H1 (cell line): ENCODE measurements around the gene ZFPL1. TPM values are rescaled to one million over a fixed set of nuclear protein-coding genes. Genes with fewer than 3 reads are reported as not detected.

Experiments used
- CTCF ChIA-PET: fragments of 300-600 bp; sonication (Branson Sonifier 250); formaldehyde crosslinking; loops from one replicate; lab custom pipeline; 2021; ENCODE audit not compliant: partially characterized antibody; lab: Charles Lee
- POLR2A ChIA-PET: fragments of 300-600 bp; sonication (Branson Sonifier 250); formaldehyde crosslinking; loops from one replicate; lab custom pipeline; 2021; ENCODE audit warnings: inconsistent platforms; ENCODE audit not compliant: partially characterized antibody; lab: Charles Lee
- DNase-seq, 2 experiments: peaks; one replicate each; pipeline versions ENCODE4 v3.0.0 to v3.0.0-alpha.2; 2010 to 2022; ENCODE audit warnings: low spot score in 2 of 2, low read depth in 1 of 2, mixed read lengths in 1 of 2
- FAIRE-seq: peaks from 2 replicates; lab custom pipeline; 2011; peaks lifted over from hg19 to GRCh38; lab: Jason Lieb, UNC
- H2AFZ ChIP-seq: 2 replicates; pipeline ENCODE4 v1.8.1; 2012; ENCODE audit warnings: low read length, inconsistent platforms
- H2AK5ac ChIP-seq: 2 replicates; pipeline ENCODE4 v1.6.1; 2013; ENCODE audit warnings: low read depth, low read length
- H2BK120ac ChIP-seq: replicated peaks from 2 replicates; pipeline ENCODE3; 2013; ENCODE audit warnings: low read depth, low read length, inconsistent platforms
- H2BK12ac ChIP-seq: 2 replicates; pipeline ENCODE4 v1.6.1; 2013; ENCODE audit warnings: low read depth, low read length
- H2BK15ac ChIP-seq: 2 replicates; pipeline ENCODE4 v1.6.1; 2013; ENCODE audit warnings: low read length
- H2BK20ac ChIP-seq: 2 replicates; pipeline ENCODE4 v1.6.1; 2013; ENCODE audit warnings: low read length
- H2BK5ac ChIP-seq: 2 replicates; pipeline ENCODE4 v1.6.1; 2013; ENCODE audit warnings: low read depth, low read length
- H3K14ac ChIP-seq: 2 replicates; pipeline ENCODE4 v1.6.1; 2013; ENCODE audit warnings: inconsistent platforms; ENCODE audit not compliant: insufficient read length
- H3K18ac ChIP-seq: 2 replicates; pipeline ENCODE4 v1.6.1; 2013; ENCODE audit warnings: low read length; ENCODE audit errors: extremely low read depth
- H3K23ac ChIP-seq: 2 replicates; pipeline ENCODE4 v1.6.1; 2013; ENCODE audit warnings: inconsistent platforms; ENCODE audit not compliant: insufficient read length
- H3K23me2 ChIP-seq: 2 replicates; pipeline ENCODE4 v1.6.1; 2013; ENCODE audit warnings: low read depth, low read length
- H3K27ac ChIP-seq: 2 replicates; pipeline ENCODE4 v1.6.1; 2011; ENCODE audit warnings: low read depth, low read length, inconsistent platforms
- H3K27me3 ChIP-seq, 4 experiments: replicated peaks in 1 of 4; 1 replicate in 1 of 4; 2 replicates in 3 of 4; pipeline versions ENCODE4 v1.6.1 to v1.8.1; 2011 to 2013; ENCODE audit warnings: low read length in 3 of 4, mild to moderate bottlenecking in 3 of 4, inconsistent platforms in 2 of 4, mixed read lengths in 2 of 4, moderate library complexity in 1 of 4; ENCODE audit not compliant: control insufficient read depth in 3 of 4, insufficient read depth in 3 of 4; ENCODE audit errors: extremely low read depth in 1 of 4
- H3K36me3 ChIP-seq, 4 experiments: 2 replicates each; pipeline versions ENCODE4 v1.6.1 to v1.8.1; 2011 to 2013; ENCODE audit warnings: mild to moderate bottlenecking in 4 of 4, low read length in 3 of 4, moderate library complexity in 2 of 4, control low read depth in 1 of 4, inconsistent platforms in 1 of 4; ENCODE audit not compliant: insufficient read depth in 4 of 4, control insufficient read depth in 2 of 4
- H3K4ac ChIP-seq: replicated peaks from 2 replicates; pipeline ENCODE3; 2013; ENCODE audit warnings: low read length, low read depth, mixed read lengths, inconsistent platforms; ENCODE audit not compliant: insufficient read length
- H3K4me1 ChIP-seq, 4 experiments: replicated peaks in 1 of 4; 1 replicate in 1 of 4; 2 replicates in 3 of 4; pipeline versions ENCODE4 v1.6.1 to v1.8.1; 2011 to 2013; ENCODE audit warnings: low read length in 3 of 4, inconsistent platforms in 2 of 4, mixed read lengths in 1 of 4; ENCODE audit not compliant: insufficient read depth in 4 of 4, control insufficient read depth in 3 of 4
- H3K4me2 ChIP-seq, 2 experiments: 2 replicates each; pipeline versions ENCODE4 v1.6.1 to v1.8.1; 2011 to 2013; ENCODE audit warnings: low read depth in 2 of 2, low read length in 2 of 2, control low read depth in 1 of 2, inconsistent platforms in 1 of 2, mild to moderate bottlenecking in 1 of 2; ENCODE audit not compliant: insufficient read depth in 1 of 2
- H3K4me3 ChIP-seq, 4 experiments: fragments of 200-600, 300-600 bp in 1 of 4; sonication (generic), shearing (Covaris generic), sonication (Bioruptor Twin) in 1 of 4; 2 replicates each; pipeline versions ENCODE4 v1.5.1 to v1.8.1; 2011 to 2016; ENCODE audit warnings: low read length in 4 of 4, low read depth in 3 of 4, control low read depth in 2 of 4, inconsistent platforms in 2 of 4, mild to moderate bottlenecking in 2 of 4, mixed read lengths in 1 of 4, moderate library complexity in 1 of 4; ENCODE audit not compliant: insufficient read depth in 2 of 4; ENCODE audit errors: extremely low read depth in 1 of 4
- H3K56ac ChIP-seq: replicated peaks from 2 replicates; pipeline ENCODE3; 2013; ENCODE audit warnings: low read depth, mild to moderate bottlenecking, mixed read lengths, low read length, inconsistent platforms; ENCODE audit not compliant: insufficient read length
- H3K79me1 ChIP-seq: 2 replicates; pipeline ENCODE4 v1.6.1; 2013; ENCODE audit warnings: low read depth, low read length, control low read depth
- H3K79me2 ChIP-seq, 2 experiments: 2 replicates each; pipeline versions ENCODE4 v1.6.1 to v1.8.1; 2012 to 2013; ENCODE audit warnings: low read length in 2 of 2, mild to moderate bottlenecking in 2 of 2, inconsistent platforms in 1 of 2; ENCODE audit not compliant: insufficient read depth in 2 of 2, control insufficient read depth in 1 of 2
- H3K9ac ChIP-seq, 4 experiments: replicated peaks in 1 of 4; 1 replicate in 1 of 4; 2 replicates in 3 of 4; pipeline versions ENCODE4 v1.6.1 to v1.8.1; 2011 to 2013; ENCODE audit warnings: low read depth in 3 of 4, low read length in 3 of 4, control low read depth in 2 of 4, mild to moderate bottlenecking in 2 of 4, moderate library complexity in 2 of 4, inconsistent platforms in 1 of 4; ENCODE audit errors: extremely low read depth in 1 of 4
- H3K9me3 ChIP-seq, 2 experiments: 2 replicates each; pipeline versions ENCODE4 v1.6.1 to v1.8.1; 2012 to 2013; ENCODE audit warnings: mild to moderate bottlenecking in 2 of 2, moderate library complexity in 2 of 2, control low read depth in 1 of 2, inconsistent platforms in 1 of 2, low read depth in 1 of 2, low read length in 1 of 2, mixed read lengths in 1 of 2; ENCODE audit not compliant: insufficient read depth in 2 of 2
- H4K20me1 ChIP-seq, 2 experiments: replicated peaks in 1 of 2; 2 replicates each; pipeline versions ENCODE3 to v1.8.1; 2011 to 2013; ENCODE audit warnings: inconsistent platforms in 2 of 2, low read length in 2 of 2, mild to moderate bottlenecking in 1 of 2; ENCODE audit not compliant: insufficient read depth in 2 of 2, control insufficient read depth in 1 of 2
- H4K5ac ChIP-seq: 2 replicates; pipeline ENCODE4 v1.6.1; 2013; ENCODE audit warnings: low read length, low read depth, mixed read lengths, inconsistent platforms; ENCODE audit not compliant: insufficient read length
- H4K8ac ChIP-seq: 2 replicates; pipeline ENCODE4 v1.8.0; 2013; ENCODE audit warnings: mild to moderate bottlenecking, moderate library complexity, low read length, inconsistent platforms; ENCODE audit not compliant: insufficient read depth; ENCODE audit errors: extremely low read depth
- H4K91ac ChIP-seq: replicated peaks from 2 replicates; pipeline ENCODE3; 2013; ENCODE audit warnings: low read length, mixed read lengths, inconsistent platforms; ENCODE audit not compliant: insufficient read length
- FOSL1 ChIP-seq: IDR thresholded peaks from 2 replicates; pipeline ENCODE4 v1.6.1; 2011; ENCODE audit warnings: mild to moderate bottlenecking, low read depth, low read length, moderate library complexity; ENCODE audit not compliant: insufficient read depth
- WGBS, 2 experiments: shearing (Covaris generic) in 1 of 2; methylation state at CpG; one replicate each; pipeline versions ENCODE4 v1.1.6 to v1.1.7; 2013 to 2015; ENCODE audit warnings: low lambda C conversion rate in 2 of 2, mixed read lengths in 2 of 2, inconsistent platforms in 1 of 2, low coverage in 1 of 2, missing lambda C conversion rate in 1 of 2; ENCODE audit not compliant: insufficient replicate concordance in 2 of 2, insufficient coverage in 1 of 2, insufficient read length in 1 of 2; ENCODE audit errors: extremely low coverage in 1 of 2, missing lambda C conversion rate in 1 of 2; 5-methylcytosine and 5-hydroxymethylcytosine counted together
- polyA plus RNA-seq, 7 experiments: library from polyadenylated mRNA; depleted of rRNA in 3 of 7; stranded (reverse) in 5 of 7; unstranded in 2 of 7; fragments of >200 nt in 5 of 7; fragments of 200-250 nt in 2 of 7; gene quantifications; 1 replicate in 5 of 7; 2 replicates in 1 of 7; 4 replicates in 1 of 7; pipeline versions ENCODE4 v1.2.1 to v1.2.3, GENCODE V29; 2011 to 2013; ENCODE audit warnings: missing spikeins in 2 of 7, mixed read lengths in 2 of 7
- total RNA-seq: library from RNA; stranded (reverse); fragmentation: NEBNext Ultra II Directional; extraction: Animal tissue kit (Norgen Biotek cat#: 25700); gene quantifications from 2 replicates; pipeline ENCODE4 v1.2.1, GENCODE V29; 2021

Gene ZFPL1
- total and polyA plus RNA-seq, 2 of the 8 experiments (the other 6 are each of a cell fraction or from before 2014, with no cell fraction given) = 21.5 to 76.8 TPM

DNA sequence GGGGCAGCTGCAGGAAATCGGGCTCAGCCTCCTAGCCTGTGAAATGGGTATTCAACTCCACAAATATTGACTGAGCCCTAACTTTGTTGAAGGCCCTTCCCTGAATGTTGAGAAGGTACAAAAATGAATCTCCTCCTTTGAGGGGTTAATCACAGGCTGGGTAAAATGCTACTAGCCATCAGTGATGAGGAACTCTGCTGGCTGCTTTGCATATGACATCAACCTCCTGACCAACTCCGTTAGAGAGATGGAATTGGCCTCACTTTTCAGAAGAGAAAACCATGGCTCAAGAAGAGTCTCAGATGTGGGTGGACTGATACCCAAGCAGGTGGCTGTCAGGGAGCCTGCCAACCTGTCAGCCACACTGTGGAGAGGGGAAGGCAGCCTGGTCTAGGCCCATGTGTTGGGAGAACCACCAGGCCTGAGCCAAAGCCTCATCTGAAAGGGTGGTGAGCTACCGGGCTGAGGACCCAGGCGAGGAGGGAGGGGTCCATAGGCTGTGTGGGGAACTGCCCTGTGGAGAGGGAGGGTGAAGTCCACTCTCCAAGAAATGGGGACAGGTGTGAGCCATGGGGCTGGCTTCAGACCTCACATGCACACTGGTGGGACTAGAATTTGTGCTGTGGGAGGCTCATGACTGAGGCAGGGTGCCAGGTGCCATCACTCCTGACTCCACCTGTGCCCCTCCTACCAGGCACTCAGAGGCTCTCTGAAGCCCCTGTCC lies 12.0 kb upstream of the ZFPL1 start:
- POLR2A ChIA-PET = interaction anchor here (0.6 to 21.6 kb wide), 7 partner anchors 8 to 429 kb away, joined by 3 to 230 read pairs (median 3); partner anchors contain the start of genes CDCA5, VPS51 and ZFPL1

More for the DNA sequence above, 12.0 kb upstream of the ZFPL1 start:
- Histone ChIP-seq H2BK12ac (no peak overlapping the region; the same call in 1 of the 2 replicates), H3K27me3 (no peaks in the 10 kb centered on the region), H2AK5ac (no peak overlapping the region), H4K20me1 (peaks cover 0 to 3% of the 10 kb centered on the region in 2 experiments), H3K4me2 (no peak overlapping the region), H3K36me3 (peaks cover 0 to 8% (median 6%) of the 10 kb centered on the region in 4 experiments; a peak in 5 of 8 replicates), H2BK120ac (no peak overlapping the region), H3K79me2 (0 out of 4 replicates have a peak, but pooled peaks cover 0 to under 1% of the 10 kb centered on the region in 2 experiments), H2BK5ac (no peak overlapping the region), H3K23ac (no peak overlapping the region), H3K9me3 (no peaks in the 10 kb centered on the region), H4K8ac (peak overlapping the region; percentile 40; the same call in 1 of the 2 replicates), H4K5ac (no peak overlapping the region), H3K23me2 (no peaks in the 10 kb centered on the region), H3K4ac (no peak overlapping the region), H3K14ac (no peak overlapping the region), H4K91ac (no peak overlapping the region), H2AFZ (no peak overlapping the region), H3K27ac (no peak overlapping the region), H3K18ac (no peak overlapping the region), H3K4me3 (no peak overlapping the region), H3K9ac (no peak overlapping the region), H3K79me1 (peaks cover 3% of the 10 kb centered on the region; the same call in 1 of the 2 replicates), H2BK20ac (no peak overlapping the region), H3K56ac (no peak overlapping the region), H2BK15ac (no peak overlapping the region), H3K4me1 (peaks cover 2 to 9% (median 6%) of the 10 kb centered on the region in 4 experiments)
- 85% methylated on average over 4 of the region's 4 CpGs; no CpG with 5 or more reads in 1 of the 2 experiments for WGBS, 2 experiments
- DNase-seq = no peak
- no peak for TF ChIP-seq FOSL1
- FAIRE-seq = no peak
- CTCF ChIA-PET = interaction anchor here (0.5 to 1.5 kb wide), 4 partner anchors 10 to 367 kb away, joined by 3 to 9 read pairs (median 4); partner anchors contain the start of gene ARL2
